GM18870 (cell line): ENCODE results near the gene GFOD1.

Experiments used
- ATAC-seq: cut with Tn5 transposase; IDR thresholded peaks from one replicate; pipeline ENCODE4 v1.9.1; 2021; ENCODE audit warnings: moderate library complexity; ENCODE audit not compliant: unreplicated experiment

GFOD1 gene

GRCh38 chr6:13360671-13361540 is 126.5 kb downstream of the GFOD1 start:
- no peak for ATAC-seq

- ATAC-seq: no peak
Measured at GRCh38 chr6:13359287-13359686, 128.1 kb downstream of the GFOD1 start.

- no peak for ATAC-seq
Measured at GRCh38 chr6:13358511-13358910, 128.9 kb downstream of the GFOD1 start.

- no peak for ATAC-seq
Measured at GRCh38 chr6:13357551-13358075, 129.8 kb downstream of the GFOD1 start.

- peak; percentile 90 for ATAC-seq
Measured at GRCh38 chr6:13355999-13356785, 131.2 kb downstream of the GFOD1 start.

GRCh38 chr6:13355043-13355945 is 132.1 kb downstream of the GFOD1 start:
- ATAC-seq: peak; percentile 33

GRCh38 chr6:13354331-13355042 is 132.9 kb downstream of the GFOD1 start:
- no peak for ATAC-seq

- ATAC-seq: no peak
Measured at GRCh38 chr6:13352165-13352564, 135.2 kb downstream of the GFOD1 start.

GRCh38 chr6:13351271-13351670 is 136.1 kb downstream of the GFOD1 start:
- ATAC-seq: no peak

- no peak for ATAC-seq
Measured at GRCh38 chr6:13349811-13350506, 137.4 kb downstream of the GFOD1 start.

GRCh38 chr6:13348334-13349113 is 138.9 kb downstream of the GFOD1 start:
- ATAC-seq: no peak

GRCh38 chr6:13346245-13346644 is 141.2 kb downstream of the GFOD1 start:
- ATAC-seq: no peak

- ATAC-seq: no peak
Measured at GRCh38 chr6:13342414-13343019, 144.9 kb downstream of the GFOD1 start.

GRCh38 chr6:13339863-13340630 is 147.4 kb downstream of the GFOD1 start:
- no peak for ATAC-seq

GRCh38 chr6:13338038-13338437 is 149.4 kb downstream of the GFOD1 start:
- ATAC-seq: no peak

GRCh38 chr6:13336553-13336952 is 150.8 kb downstream of the GFOD1 start:
- ATAC-seq: no peak

GRCh38 chr6:13334953-13335352 is 152.4 kb downstream of the GFOD1 start:
- ATAC-seq: no peak

GRCh38 chr6:13332349-13332706 is 155.1 kb downstream of the GFOD1 start:
- no peak for ATAC-seq
